T-helper 1 cell treated with Interleukin-12 subunit alpha and Interleukin-12 subunit beta and Interleukin-4 antibody, amounts not matched to agents 30 μg/mL and 1 μg/mL, for 36 hours (primary cell): Measurements from ENCODE around the gene RIMBP3C.
"Not testable (repeated sequence)": the region's sequence is repeated elsewhere in the genome, so short reads cannot be mapped to it uniquely, and the experiment has no call there.

Source experiments
- H3K27ac Mint-ChIP-seq: one replicate; pipeline ENCODE4 v1.8.0; 2021; ENCODE audit warnings: mild to moderate bottlenecking, mixed read lengths
- H3K27me3 Mint-ChIP-seq: one replicate; pipeline ENCODE4 v1.8.0; 2021; ENCODE audit warnings: low read depth, mixed read lengths
- H3K36me3 Mint-ChIP-seq: one replicate; pipeline ENCODE4 v1.8.0; 2021; ENCODE audit warnings: low read depth, mixed read lengths
- H3K4me1 Mint-ChIP-seq: one replicate; pipeline ENCODE4 v1.8.0; 2021; ENCODE audit warnings: low read depth, mixed read lengths
- H3K4me3 Mint-ChIP-seq: one replicate; pipeline ENCODE4 v1.8.0; 2021; ENCODE audit warnings: mild to moderate bottlenecking, moderate library complexity, mixed read lengths
- H3K9me3 Mint-ChIP-seq: one replicate; pipeline ENCODE4 v1.8.0; 2021; ENCODE audit warnings: mixed read lengths

The RIMBP3C gene

DNA sequence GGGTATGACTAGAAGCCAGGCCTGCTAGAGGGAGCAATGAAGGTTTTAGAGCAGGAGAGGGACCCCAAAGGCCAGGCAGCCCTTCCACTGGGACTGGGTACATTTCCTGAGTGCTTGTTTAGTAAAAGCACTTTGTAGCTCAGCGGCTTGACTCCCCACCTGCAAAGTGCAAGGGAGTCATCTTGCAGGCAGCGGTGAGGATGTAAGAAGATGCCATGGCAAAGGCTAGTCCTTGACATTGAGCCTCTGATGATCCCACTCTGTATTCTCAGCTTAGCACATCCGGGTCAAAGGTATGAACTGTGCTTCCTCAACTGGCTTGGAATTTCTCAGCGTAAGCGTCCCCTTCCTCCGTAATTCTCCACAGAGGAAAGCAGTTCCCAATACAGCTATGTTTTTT, 13.2 kb upstream of the RIMBP3C start:
- H3K27ac Mint-ChIP-seq: no peak overlapping the region

GRCh38 chr22:21563912-21564311, 12.7 kb upstream of the RIMBP3C start:
- Mint-ChIP-seq H3K27me3 (peaks cover 10% of the 10 kb centered on the region), H3K4me3 (no peak overlapping the region), H3K4me1 (peaks cover 5% of the 10 kb centered on the region), H3K36me3 (peaks cover 6% of the 10 kb centered on the region), H3K9me3 (no peaks in the 10 kb centered on the region), H3K27ac (no peak overlapping the region)

More for the DNA sequence above, 13.2 kb upstream of the RIMBP3C start:
- Mint-ChIP-seq H3K4me3 (no peak overlapping the region), H3K4me1 (peaks cover 7% of the 10 kb centered on the region), H3K27me3 (peaks cover 10% of the 10 kb centered on the region), H3K36me3 (peaks cover 8% of the 10 kb centered on the region), H3K9me3 (no peaks in the 10 kb centered on the region)

- not testable (repeated sequence) for H3K4me3 Mint-ChIP-seq, H3K9me3 Mint-ChIP-seq, H3K4me1 Mint-ChIP-seq, H3K27me3 Mint-ChIP-seq, H3K36me3 Mint-ChIP-seq, H3K27ac Mint-ChIP-seq
These were observed 9.4 kb upstream of the RIMBP3C start for GRCh38 chr22:21560657-21561056.

DNA sequence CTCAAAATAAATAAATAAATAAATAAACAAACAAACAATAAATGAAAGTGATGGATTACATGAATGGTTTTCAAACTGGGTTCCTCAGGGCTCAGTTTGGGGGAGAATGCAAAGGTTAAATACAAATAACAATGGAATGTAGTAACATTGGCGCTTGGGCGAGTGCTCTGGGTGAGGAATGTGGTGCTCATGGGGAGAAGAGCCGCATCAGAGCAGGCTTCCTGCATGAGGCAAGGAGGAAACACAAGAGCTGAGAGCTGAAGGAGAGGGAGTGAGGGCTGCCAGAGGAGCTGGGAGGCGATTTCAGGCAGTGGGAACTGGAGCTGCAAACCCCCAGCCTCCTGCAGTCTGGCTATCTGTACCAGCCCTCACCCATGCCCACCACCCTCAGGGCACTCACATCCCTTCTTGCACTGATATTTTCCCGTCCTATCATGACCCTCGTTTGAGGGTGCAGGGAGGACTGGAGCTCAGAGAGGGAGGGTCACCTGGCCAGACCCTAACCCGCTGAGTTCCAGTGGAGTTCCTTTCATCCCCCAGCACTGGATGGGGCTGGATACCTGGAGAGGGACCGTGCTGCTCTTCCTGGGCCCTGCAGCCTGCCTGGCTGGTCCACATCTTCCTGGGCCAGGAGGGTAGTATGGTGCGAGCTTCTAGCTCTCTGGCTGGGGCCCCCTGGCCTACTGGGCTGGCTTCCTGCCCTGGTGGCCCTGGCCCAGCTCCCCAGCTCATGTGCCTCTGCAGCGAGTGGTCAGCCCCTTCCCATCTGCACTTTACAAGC, 8.3 kb upstream of the RIMBP3C start:
- H3K36me3 Mint-ChIP-seq, H3K27me3 Mint-ChIP-seq, H3K9me3 Mint-ChIP-seq, H3K27ac Mint-ChIP-seq, H3K4me3 Mint-ChIP-seq, H3K4me1 Mint-ChIP-seq: not testable (repeated sequence)

- H3K9me3 Mint-ChIP-seq, H3K36me3 Mint-ChIP-seq, H3K27me3 Mint-ChIP-seq, H3K4me1 Mint-ChIP-seq, H3K27ac Mint-ChIP-seq, H3K4me3 Mint-ChIP-seq: not testable (repeated sequence)
These were observed 598 bp downstream of the RIMBP3C start for GRCh38 chr22:21550678-21551047.

DNA sequence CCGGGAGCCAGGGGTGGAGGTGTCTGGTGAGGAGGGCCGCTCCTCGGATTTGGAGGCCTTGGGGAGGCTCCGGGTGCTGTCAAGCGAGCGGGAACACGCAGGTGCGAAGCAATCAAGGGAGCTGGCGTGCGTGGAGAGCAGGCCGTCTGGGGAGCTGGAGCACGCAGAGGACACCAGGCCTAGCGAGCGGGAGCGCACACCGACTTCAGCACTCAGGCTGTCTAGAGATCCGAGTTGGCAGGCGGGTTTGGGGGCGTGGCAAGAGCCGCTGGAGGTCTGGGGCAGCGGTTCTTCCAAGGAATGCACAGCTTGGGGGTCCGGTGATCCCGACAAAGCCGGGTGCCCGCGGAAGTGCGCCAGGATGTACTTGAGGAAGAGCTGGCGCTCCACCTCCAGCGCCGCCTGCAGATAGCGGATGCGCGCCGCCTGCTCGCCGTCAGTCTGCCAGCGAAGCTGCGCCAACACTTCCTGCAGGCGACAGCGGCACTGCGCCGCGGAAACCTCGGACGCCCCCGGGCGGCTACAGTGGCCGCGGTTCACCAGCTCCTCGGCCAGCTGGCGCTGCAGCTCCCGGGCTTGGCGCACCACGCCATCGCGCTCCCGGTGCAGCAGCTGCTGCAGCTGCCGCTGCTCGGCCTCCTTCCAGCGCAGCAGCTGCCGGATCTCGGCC, 1.1 kb downstream of the RIMBP3C start:
- not testable (repeated sequence) for H3K27me3 Mint-ChIP-seq, H3K36me3 Mint-ChIP-seq, H3K27ac Mint-ChIP-seq, H3K4me3 Mint-ChIP-seq, H3K4me1 Mint-ChIP-seq, H3K9me3 Mint-ChIP-seq

DNA sequence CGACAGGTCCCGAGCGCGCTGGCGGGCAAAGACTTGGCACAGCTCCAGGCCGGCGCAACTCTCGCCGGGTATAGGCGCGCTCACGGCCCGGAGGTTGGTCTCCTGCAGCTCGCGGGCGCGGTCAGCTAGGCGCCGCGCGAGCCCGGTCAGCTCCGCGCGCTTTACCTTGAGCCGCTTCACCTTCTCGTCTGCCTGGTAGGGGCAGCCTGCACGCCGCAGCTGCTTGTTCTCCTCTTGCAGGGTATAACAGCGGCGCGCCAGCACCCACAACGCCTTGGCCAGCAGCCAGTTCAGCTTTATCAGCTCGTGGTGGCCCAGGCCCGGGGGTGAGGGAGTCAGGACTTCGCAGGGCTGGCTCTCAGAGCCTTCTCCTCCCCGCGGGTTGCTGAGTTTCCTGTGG, 1.7 kb downstream of the RIMBP3C start:
- not testable (repeated sequence) for H3K27me3 Mint-ChIP-seq, H3K36me3 Mint-ChIP-seq, H3K27ac Mint-ChIP-seq, H3K4me3 Mint-ChIP-seq, H3K4me1 Mint-ChIP-seq, H3K9me3 Mint-ChIP-seq

GRCh38 chr22:21544432-21545322, 6.6 kb downstream of the RIMBP3C start:
- H3K4me1 Mint-ChIP-seq, H3K4me3 Mint-ChIP-seq, H3K36me3 Mint-ChIP-seq, H3K27ac Mint-ChIP-seq, H3K27me3 Mint-ChIP-seq, H3K9me3 Mint-ChIP-seq: not testable (repeated sequence)

- not testable (repeated sequence) for H3K27ac Mint-ChIP-seq, H3K4me3 Mint-ChIP-seq, H3K36me3 Mint-ChIP-seq, H3K9me3 Mint-ChIP-seq, H3K4me1 Mint-ChIP-seq, H3K27me3 Mint-ChIP-seq
These were observed 11.4 kb downstream of the RIMBP3C start for GRCh38 chr22:21539862-21540261.

- not testable (repeated sequence) for H3K27me3 Mint-ChIP-seq, H3K4me1 Mint-ChIP-seq, H3K4me3 Mint-ChIP-seq, H3K9me3 Mint-ChIP-seq, H3K27ac Mint-ChIP-seq, H3K36me3 Mint-ChIP-seq
These were observed 18.2 kb downstream of the RIMBP3C start for GRCh38 chr22:21532863-21533648.

DNA sequence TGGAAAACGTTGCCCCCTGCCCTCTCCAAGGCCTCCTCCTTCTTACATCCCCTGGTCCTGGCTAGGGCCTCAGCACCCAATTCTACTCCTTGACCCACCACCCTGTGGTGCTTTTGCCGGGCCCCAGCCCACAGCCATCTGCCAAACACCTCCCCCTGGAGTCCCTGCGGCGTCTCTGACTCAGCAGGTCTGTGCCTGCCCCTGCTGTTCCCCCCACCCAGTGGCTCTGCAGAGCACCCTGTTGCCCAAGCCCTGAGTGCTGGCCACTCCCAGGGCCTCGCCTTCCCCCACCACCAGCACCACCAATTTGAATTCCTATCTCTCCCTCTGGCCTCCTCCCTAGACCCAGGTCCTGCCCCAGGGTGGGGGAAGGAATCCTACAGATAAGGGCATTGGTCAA, 19.7 kb downstream of the RIMBP3C start:
- H3K4me3 Mint-ChIP-seq, H3K27me3 Mint-ChIP-seq: not testable (repeated sequence)

GRCh38 chr22:21526705-21527500, 24.4 kb downstream of the RIMBP3C start:
- not testable (repeated sequence) for H3K4me3 Mint-ChIP-seq, H3K4me1 Mint-ChIP-seq, H3K36me3 Mint-ChIP-seq, H3K27me3 Mint-ChIP-seq, H3K27ac Mint-ChIP-seq, H3K9me3 Mint-ChIP-seq

More for the DNA sequence above, 19.7 kb downstream of the RIMBP3C start:
- not testable (repeated sequence) for H3K27ac Mint-ChIP-seq, H3K4me1 Mint-ChIP-seq, H3K36me3 Mint-ChIP-seq, H3K9me3 Mint-ChIP-seq

DNA sequence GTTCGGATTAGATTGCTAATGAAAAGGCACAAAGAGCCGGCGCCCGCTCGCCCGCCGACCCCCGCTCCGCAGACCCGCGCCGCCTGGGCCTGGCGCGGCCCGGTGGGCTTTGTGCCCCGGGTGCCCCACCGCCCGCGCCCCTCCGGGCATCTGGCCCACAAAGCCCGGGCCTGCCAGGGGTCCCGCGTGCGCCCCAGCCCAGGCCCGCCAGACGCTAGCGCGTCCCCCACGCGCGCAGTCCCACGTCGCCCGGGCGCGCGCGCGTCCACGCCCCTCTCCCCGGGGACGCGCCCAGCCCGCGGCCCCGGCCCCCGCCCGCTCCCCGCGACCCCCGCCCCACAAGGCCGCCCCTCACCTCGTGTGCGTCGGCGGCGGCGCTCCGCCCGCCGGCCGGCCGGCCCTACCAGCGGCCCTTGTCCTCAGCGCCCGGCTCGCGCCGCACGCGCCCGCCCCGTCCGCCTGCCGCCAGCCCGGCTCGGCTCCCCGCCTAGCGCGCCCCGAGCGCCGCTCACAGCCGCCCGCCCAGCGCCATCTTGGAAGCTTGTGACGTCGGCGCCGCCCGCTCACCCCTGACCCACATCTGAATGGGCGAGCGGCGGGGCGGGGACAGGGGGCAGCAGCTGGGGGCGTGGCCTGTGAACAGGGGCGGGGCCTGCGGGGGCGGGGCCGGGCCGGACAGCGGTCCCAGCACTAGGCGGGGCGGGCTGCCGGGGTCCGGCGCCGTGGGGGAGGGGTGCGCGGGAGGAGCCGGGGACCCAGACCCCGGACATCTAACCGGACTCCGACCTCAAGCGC, 34.1 kb downstream of the RIMBP3C start:
- H3K27ac Mint-ChIP-seq, H3K9me3 Mint-ChIP-seq, H3K36me3 Mint-ChIP-seq, H3K4me1 Mint-ChIP-seq, H3K27me3 Mint-ChIP-seq, H3K4me3 Mint-ChIP-seq: not testable (repeated sequence)
